CD4-positive, CD25-positive, alpha-beta regulatory T cell (primary cell): Measurements from ENCODE around the gene SPATA31D4. TPM values are rescaled to one million over a fixed set of nuclear protein-coding genes. Genes with fewer than 3 reads are reported as not detected.

ENCODE experiments used
- ATAC-seq, 2 donors: fragments of 150-1000 bp; cut with Tn5 transposase; one replicate each; pipeline ENCODE4 v1.10.0; 2021; ENCODE audit warnings: low read depth in 2 of 2, moderate number of reproducible peaks in 2 of 2, moderate library complexity in 1 of 2
- DNase-seq, 3 donors: peaks; one replicate each; pipeline versions ENCODE4 v3.0.0 to v3.0.0-alpha.2; 2012 to 2022; ENCODE audit warnings: mixed read lengths in 1 of 3
- H3K27ac ChIP-seq: one replicate; pipeline ENCODE4 v1.7.0; 2013; ENCODE audit warnings: mild to moderate bottlenecking, low read length; ENCODE audit not compliant: insufficient read depth, poor library complexity, severe bottlenecking
- H3K27me3 ChIP-seq: one replicate; pipeline ENCODE4 v1.7.0; 2013; ENCODE audit warnings: low read length; ENCODE audit not compliant: control insufficient read depth, insufficient read depth
- H3K36me3 ChIP-seq: one replicate; pipeline ENCODE4 v1.7.0; 2013; ENCODE audit warnings: mild to moderate bottlenecking, low read length, moderate library complexity; ENCODE audit not compliant: control insufficient read depth, insufficient read depth
- H3K4me1 ChIP-seq: 2 replicates; pipeline ENCODE4 v1.7.0; 2013; ENCODE audit warnings: mild to moderate bottlenecking, low read length; ENCODE audit not compliant: insufficient read depth, control insufficient read depth, poor library complexity, severe bottlenecking
- H3K4me3 ChIP-seq: one replicate; pipeline ENCODE4 v1.7.0; 2013; ENCODE audit warnings: low read depth, mild to moderate bottlenecking, low read length, moderate library complexity
- H3K9me3 ChIP-seq, 2 experiments: 1 replicate in 1 of 2; 2 replicates in 1 of 2; pipeline ENCODE4 v1.7.0; 2013; ENCODE audit warnings: low read length in 2 of 2, mild to moderate bottlenecking in 1 of 2, moderate library complexity in 1 of 2; ENCODE audit not compliant: control insufficient read depth in 2 of 2
- H3K27ac Mint-ChIP-seq, 3 donors: one replicate each; pipeline ENCODE4 v1.8.0; 2020 to 2022; ENCODE audit warnings: mild to moderate bottlenecking in 3 of 3, mixed read lengths in 3 of 3, moderate library complexity in 2 of 3
- H3K27me3 Mint-ChIP-seq: one replicate; pipeline ENCODE4 v1.8.0; 2022; ENCODE audit warnings: mild to moderate bottlenecking, mixed read lengths
- H3K36me3 Mint-ChIP-seq: one replicate; pipeline ENCODE4 v1.8.0; 2020; ENCODE audit warnings: mixed read lengths
- H3K4me1 Mint-ChIP-seq, 4 donors: one replicate each; pipeline ENCODE4 v1.8.0; 2020 to 2022; ENCODE audit warnings: mixed read lengths in 4 of 4, mild to moderate bottlenecking in 1 of 4
- H3K4me3 Mint-ChIP-seq, 4 donors: one replicate each; pipeline ENCODE4 v1.8.0; 2020 to 2022; ENCODE audit warnings: mild to moderate bottlenecking in 4 of 4, mixed read lengths in 4 of 4, moderate library complexity in 3 of 4
- H3K9me3 Mint-ChIP-seq, 7 donors: one replicate each; pipeline ENCODE4 v1.8.0; 2020 to 2022; ENCODE audit warnings: mixed read lengths in 7 of 7, mild to moderate bottlenecking in 3 of 7, moderate library complexity in 2 of 7
- polyA plus RNA-seq, 4 donors: library from polyadenylated mRNA; unstranded; fragments of 300-500 nt; fragmentation: Illumina TruSeq; gene quantifications; one replicate each; pipeline ENCODE4 v1.2.3, GENCODE V29; 2021
- total RNA-seq: library from RNA; stranded (reverse); gene quantifications from one replicate; pipeline ENCODE4 v1.2.3, GENCODE V29; 2022

The SPATA31D4 gene
- total and polyA plus RNA-seq, 5 donors from 2014 or later, result not detected

DNA sequence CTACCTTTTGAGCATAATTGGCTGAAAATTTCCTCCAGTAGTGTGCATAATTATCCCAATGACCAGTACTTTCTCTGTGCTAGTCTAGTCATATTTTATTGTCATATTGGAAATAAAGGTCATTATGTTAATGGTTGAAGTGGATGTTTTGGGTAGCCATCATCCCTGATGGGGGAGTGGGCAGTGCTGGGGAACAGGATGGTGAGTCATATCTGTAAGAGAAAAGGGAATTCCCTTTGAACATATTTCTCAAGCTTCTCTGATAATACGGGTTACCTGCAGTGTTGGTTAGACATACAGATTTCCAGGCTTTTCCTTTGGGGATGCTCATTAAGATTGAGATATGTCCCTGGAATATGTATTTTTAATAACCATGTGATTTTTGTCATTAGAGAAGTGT is 33.3 kb upstream of the SPATA31D4 start:
- Histone ChIP-seq H3K4me3 (no peak overlapping the region), H3K27ac (no peak overlapping the region), H3K36me3 (no peaks in the 10 kb centered on the region), H3K4me1 (no peaks in the 10 kb centered on the region), H3K27me3 (no peaks in the 10 kb centered on the region), H3K9me3 (no peaks in the 10 kb centered on the region)
- H3K27ac Mint-ChIP-seq, result no peak overlapping the region
- no peaks in the 10 kb centered on the region for H3K4me1 Mint-ChIP-seq
- peaks cover 0 to 13% (median 7%) of the 10 kb centered on the region in 7 donors for H3K9me3 Mint-ChIP-seq
- DNase-seq, result no peak
- H3K27me3 Mint-ChIP-seq, result no peaks in the 10 kb centered on the region
- ATAC-seq, result no peak
- no peaks in the 10 kb centered on the region for H3K36me3 Mint-ChIP-seq
- no peak overlapping the region for H3K4me3 Mint-ChIP-seq

DNA sequence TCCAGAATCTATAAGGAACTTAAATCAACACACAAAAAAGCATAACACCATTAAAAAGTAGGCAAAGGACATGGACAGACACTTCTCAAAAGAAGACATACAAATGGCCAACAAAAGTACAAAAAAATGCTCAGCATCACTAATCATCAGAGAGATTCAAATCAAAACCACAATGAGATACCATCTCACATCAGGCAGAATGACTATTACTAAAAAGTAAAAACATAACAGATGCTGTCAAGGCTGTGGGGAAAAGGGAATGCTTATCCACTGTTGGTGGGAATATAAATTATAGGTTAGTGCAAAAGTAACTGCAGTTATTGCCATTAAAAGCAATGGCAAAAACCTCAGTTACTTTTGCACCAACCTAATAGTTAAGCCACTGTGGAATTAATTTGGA is 32.2 kb upstream of the SPATA31D4 start:
- Mint-ChIP-seq H3K27ac (no peak overlapping the region), H3K4me3 (no peak overlapping the region), H3K27me3 (no peaks in the 10 kb centered on the region), H3K9me3 (peaks cover 0 to 13% (median 7%) of the 10 kb centered on the region in 7 donors), H3K36me3 (no peaks in the 10 kb centered on the region), H3K4me1 (no peaks in the 10 kb centered on the region)
- DNase-seq (no peak), ATAC-seq (no peak)
- no peak overlapping the region for H3K4me3 ChIP-seq
- no peaks in the 10 kb centered on the region for H3K36me3 ChIP-seq
- no peak overlapping the region for H3K27ac ChIP-seq
- no peaks in the 10 kb centered on the region for H3K27me3 ChIP-seq
- H3K4me1 ChIP-seq, result no peaks in the 10 kb centered on the region
- H3K9me3 ChIP-seq, result no peaks in the 10 kb centered on the region

DNA sequence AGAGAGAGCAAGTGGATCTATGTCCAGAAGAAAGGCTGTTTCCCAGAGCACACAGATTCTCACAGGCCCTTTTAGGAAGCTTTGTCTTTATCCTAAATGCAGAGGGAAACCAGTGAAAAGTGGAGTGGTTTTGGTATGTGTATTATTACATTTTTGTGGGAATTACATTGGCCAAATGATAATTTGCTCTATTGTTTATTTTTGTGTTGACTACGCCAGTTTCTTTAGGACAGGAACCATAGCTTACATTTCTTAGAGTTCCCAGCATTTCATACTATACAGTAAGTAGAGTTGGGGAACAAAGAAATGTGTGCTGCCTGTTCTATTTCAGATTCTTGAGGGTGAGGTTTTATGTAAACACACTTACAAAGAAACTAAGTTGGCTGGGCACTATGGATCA is 29.4 kb upstream of the SPATA31D4 start:
- no peaks in the 10 kb centered on the region for H3K27me3 Mint-ChIP-seq
- no peaks in the 10 kb centered on the region for H3K4me1 Mint-ChIP-seq
- ATAC-seq (no peak), DNase-seq (no peak)
- H3K4me3 ChIP-seq, result no peak overlapping the region
- no peak overlapping the region for H3K27ac Mint-ChIP-seq
- no peaks in the 10 kb centered on the region for H3K27me3 ChIP-seq
- H3K4me3 Mint-ChIP-seq, result no peak overlapping the region
- no peak overlapping the region for H3K27ac ChIP-seq
- peaks cover 0 to 14% (median 4%) of the 10 kb centered on the region in 7 donors for H3K9me3 Mint-ChIP-seq
- no peaks in the 10 kb centered on the region for H3K36me3 ChIP-seq
- no peaks in the 10 kb centered on the region for H3K9me3 ChIP-seq
- H3K4me1 ChIP-seq, result no peaks in the 10 kb centered on the region
- H3K36me3 Mint-ChIP-seq, result no peaks in the 10 kb centered on the region

DNA sequence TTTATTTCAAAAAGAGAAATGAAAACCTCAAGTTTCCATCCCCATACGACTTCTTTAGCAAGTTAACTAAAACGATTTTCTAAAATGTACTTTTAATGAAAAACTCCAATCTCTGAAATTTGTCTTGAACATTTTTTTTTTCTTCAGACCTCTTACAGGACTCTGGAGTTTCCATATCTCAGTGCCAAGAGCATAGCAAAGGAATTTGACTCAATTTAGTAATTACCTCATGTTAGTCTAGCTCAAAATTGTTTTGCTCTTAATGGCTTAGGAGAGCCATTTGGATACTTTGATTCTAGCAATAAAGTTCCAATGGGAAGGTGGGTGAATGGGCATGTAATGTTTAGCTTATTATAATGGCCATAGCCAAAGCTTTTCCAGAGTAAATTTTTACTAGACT is 26.0 kb upstream of the SPATA31D4 start:
- Histone ChIP-seq H3K4me3 (no peak overlapping the region), H3K9me3 (no peaks in the 10 kb centered on the region), H3K27ac (no peak overlapping the region), H3K4me1 (no peaks in the 10 kb centered on the region), H3K36me3 (no peaks in the 10 kb centered on the region), H3K27me3 (no peaks in the 10 kb centered on the region)
- H3K4me3 Mint-ChIP-seq, result no peak overlapping the region
- ATAC-seq, result no peak
- no peak for DNase-seq
- no peaks in the 10 kb centered on the region for H3K4me1 Mint-ChIP-seq
- no peaks in the 10 kb centered on the region for H3K36me3 Mint-ChIP-seq
- H3K27ac Mint-ChIP-seq, result no peak overlapping the region
- H3K9me3 Mint-ChIP-seq, result peaks cover 0 to 9% (median 1%) of the 10 kb centered on the region in 7 donors
- no peaks in the 10 kb centered on the region for H3K27me3 Mint-ChIP-seq

DNA sequence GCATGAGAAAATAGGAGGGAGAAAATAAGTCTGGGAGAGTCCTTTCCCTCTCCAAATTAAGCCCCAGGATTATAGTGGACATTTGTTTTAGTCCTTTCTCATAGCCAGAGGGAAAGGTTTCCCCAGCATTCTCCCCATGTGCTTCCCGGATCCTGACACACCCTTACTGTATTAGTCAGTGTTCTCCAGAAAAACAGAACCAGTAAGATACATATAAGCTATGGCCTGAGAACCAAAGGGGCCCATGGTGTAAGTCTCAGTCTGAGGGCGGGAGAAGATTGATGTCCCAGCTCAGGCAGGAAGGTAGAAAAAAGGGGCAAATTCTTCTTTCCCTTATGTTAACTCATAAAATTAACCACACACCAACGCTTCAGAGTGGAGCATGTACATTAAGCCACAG is 25.6 kb upstream of the SPATA31D4 start:
- no peaks in the 10 kb centered on the region for H3K36me3 ChIP-seq
- no peaks in the 10 kb centered on the region for H3K27me3 ChIP-seq
- H3K4me1 ChIP-seq, result no peaks in the 10 kb centered on the region
- H3K4me3 ChIP-seq, result no peak overlapping the region
- no peaks in the 10 kb centered on the region for H3K36me3 Mint-ChIP-seq
- no peak for ATAC-seq
- H3K27ac ChIP-seq, result no peak overlapping the region
- DNase-seq, result no peak
- H3K27ac Mint-ChIP-seq, result no peak overlapping the region
- no peaks in the 10 kb centered on the region for H3K9me3 ChIP-seq
- no peaks in the 10 kb centered on the region for H3K4me1 Mint-ChIP-seq
- H3K27me3 Mint-ChIP-seq, result no peaks in the 10 kb centered on the region
- no peak overlapping the region for H3K4me3 Mint-ChIP-seq
- peaks cover 0 to 9% (median 1%) of the 10 kb centered on the region in 7 donors for H3K9me3 Mint-ChIP-seq

DNA sequence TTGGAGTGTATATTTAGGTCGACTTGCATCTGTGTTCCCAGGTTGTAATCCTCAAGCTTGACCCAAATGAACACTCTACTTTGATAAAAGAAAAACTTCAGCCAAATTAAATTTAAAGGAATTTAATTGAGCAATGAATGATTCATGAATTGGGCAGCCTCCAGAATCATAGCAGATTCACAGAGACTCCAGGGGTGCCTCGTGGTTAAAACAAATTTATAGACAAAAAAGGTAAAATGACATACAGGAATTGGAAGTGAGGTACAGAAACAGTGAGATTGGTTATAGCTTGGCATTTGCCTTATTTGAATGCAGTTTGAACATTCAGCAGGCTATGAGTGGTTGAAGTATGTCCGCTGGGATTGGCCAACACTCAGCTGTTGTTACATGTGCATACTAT is 21.6 kb upstream of the SPATA31D4 start:
- Histone ChIP-seq H3K27ac (no peak overlapping the region), H3K4me1 (no peaks in the 10 kb centered on the region), H3K9me3 (no peaks in the 10 kb centered on the region), H3K36me3 (no peaks in the 10 kb centered on the region), H3K4me3 (no peak overlapping the region), H3K27me3 (no peaks in the 10 kb centered on the region)
- DNase-seq, result no peak
- no peaks in the 10 kb centered on the region for H3K4me1 Mint-ChIP-seq
- H3K4me3 Mint-ChIP-seq, result no peak overlapping the region
- no peaks in the 10 kb centered on the region for H3K36me3 Mint-ChIP-seq
- peaks cover 0 to 3% (median 1%) of the 10 kb centered on the region in 7 donors for H3K9me3 Mint-ChIP-seq
- no peak for ATAC-seq
- H3K27ac Mint-ChIP-seq, result no peak overlapping the region
- H3K27me3 Mint-ChIP-seq, result no peaks in the 10 kb centered on the region

DNA sequence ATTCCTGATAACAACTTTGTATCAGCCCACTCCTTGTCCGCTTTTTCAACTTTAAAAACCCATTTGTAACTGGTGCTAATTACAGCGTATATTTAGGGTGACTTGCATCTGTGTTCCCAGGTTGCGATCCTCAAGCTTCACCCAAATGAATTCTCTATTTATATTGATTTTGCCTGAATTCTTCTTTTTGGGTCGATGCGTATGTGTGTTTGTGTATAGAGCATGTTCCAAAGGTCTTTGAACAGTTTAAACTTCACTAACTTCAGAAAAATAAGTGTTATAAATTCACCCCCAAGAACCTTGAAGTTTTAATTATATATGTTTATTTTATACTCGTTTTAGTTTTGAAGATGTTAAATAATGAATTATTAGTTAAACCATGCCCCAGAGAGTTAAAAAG is 16.1 kb upstream of the SPATA31D4 start:
- peaks cover 0 to 10% (median 6%) of the 10 kb centered on the region in 7 donors for H3K9me3 Mint-ChIP-seq
- H3K4me3 Mint-ChIP-seq, result no peak overlapping the region
- H3K4me1 Mint-ChIP-seq, result no peaks in the 10 kb centered on the region
- Histone ChIP-seq H3K27me3 (no peaks in the 10 kb centered on the region), H3K4me1 (no peaks in the 10 kb centered on the region), H3K9me3 (peaks cover 0 to 6% of the 10 kb centered on the region in 2 experiments), H3K27ac (no peak overlapping the region), H3K4me3 (no peak overlapping the region), H3K36me3 (no peaks in the 10 kb centered on the region)
- no peaks in the 10 kb centered on the region for H3K27me3 Mint-ChIP-seq
- H3K27ac Mint-ChIP-seq, result no peak overlapping the region
- DNase-seq, result no peak
- ATAC-seq, result no peak
- H3K36me3 Mint-ChIP-seq, result no peaks in the 10 kb centered on the region

DNA sequence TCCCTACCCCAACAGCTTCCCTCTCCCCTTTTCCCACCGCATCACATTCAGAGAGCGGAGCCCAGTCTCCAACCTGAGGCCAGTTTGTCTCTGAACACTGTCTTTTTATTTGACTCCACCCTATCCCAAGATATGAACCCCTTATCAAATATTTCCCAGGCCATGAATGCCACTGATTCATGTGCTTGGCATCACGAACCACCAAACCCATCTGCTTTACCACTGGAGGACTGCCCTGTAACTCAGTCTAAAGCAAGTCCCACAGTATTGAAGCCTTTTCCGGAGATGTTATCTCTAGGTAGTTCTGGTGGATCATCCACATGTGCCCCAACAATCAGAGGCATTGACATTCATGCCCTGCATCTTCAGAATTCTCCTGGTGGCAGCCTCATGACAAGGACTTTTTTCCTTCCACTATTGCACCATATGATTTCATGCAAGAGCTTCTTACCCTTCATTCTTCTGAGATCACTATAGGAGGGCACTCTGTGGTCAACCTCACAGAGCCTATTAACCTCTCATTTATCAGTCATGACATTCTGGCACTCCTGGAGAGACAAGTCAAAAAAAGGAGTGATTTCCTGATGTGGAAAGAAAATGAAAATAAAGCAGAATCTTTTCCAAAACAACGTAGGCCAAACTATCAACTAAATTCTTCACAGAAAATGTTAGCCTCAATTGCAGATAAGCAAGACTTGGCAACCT is 12.3 kb upstream of the SPATA31D4 start:
- Histone ChIP-seq H3K27ac (no peak overlapping the region), H3K4me3 (no peak overlapping the region), H3K4me1 (no peaks in the 10 kb centered on the region), H3K9me3 (peaks cover 0 to 6% of the 10 kb centered on the region in 2 experiments), H3K27me3 (no peaks in the 10 kb centered on the region), H3K36me3 (no peaks in the 10 kb centered on the region)
- ATAC-seq (no peak), DNase-seq (no peak)
- H3K27ac Mint-ChIP-seq, result no peak overlapping the region
- H3K4me1 Mint-ChIP-seq, result no peaks in the 10 kb centered on the region
- H3K4me3 Mint-ChIP-seq, result no peak overlapping the region
- H3K9me3 Mint-ChIP-seq, result peaks cover 0 to 12% (median 4%) of the 10 kb centered on the region in 7 donors
- no peaks in the 10 kb centered on the region for H3K27me3 Mint-ChIP-seq
- H3K36me3 Mint-ChIP-seq, result no peaks in the 10 kb centered on the region
